Peyer's patch (tissue), 4 donors: ENCODE measurements around the gene USH2A. TPM values are rescaled to one million over a fixed set of nuclear protein-coding genes. Genes with fewer than 3 reads are reported as not detected.

ENCODE experiments used
- DNase-seq, 3 donors: peaks; one replicate each; pipeline ENCODE4 v3.0.0-alpha.2; 2017 to 2019
- H3K27ac ChIP-seq, 4 donors: fragments of 200-600 bp; sonication (generic); one replicate each; pipeline ENCODE4 v1.5.1; 2016 to 2019
- H3K27me3 ChIP-seq, 2 donors: fragments of 200-600 bp; sonication (generic); one replicate each; pipeline ENCODE4 v1.5.1; 2019
- H3K36me3 ChIP-seq, 3 donors: fragments of 200-600 bp; sonication (generic); one replicate each; pipeline ENCODE4 v1.5.1; 2016 to 2019
- H3K4me1 ChIP-seq, 4 donors: fragments of 200-600 bp; sonication (generic); one replicate each; pipeline ENCODE4 v1.5.1; 2016 to 2019
- H3K4me3 ChIP-seq, 4 donors: fragments of 200-600 bp; sonication (generic); 1 replicate in 3 of 4; 2 replicates in 1 of 4; pipeline ENCODE4 v1.5.1; 2016 to 2019; ENCODE audit warnings: mild to moderate bottlenecking in 1 of 4
- H3K9me3 ChIP-seq, 4 donors: fragments of 200-600 bp; sonication (generic); one replicate each; pipeline ENCODE4 v1.5.1; 2016 to 2019; ENCODE audit warnings: mild to moderate bottlenecking in 1 of 4
- POLR2A ChIP-seq, 2 donors: fragments of 450-650 bp; IDR thresholded peaks; one replicate each; pipeline ENCODE4 v1.5.1; 2017; ENCODE audit warnings: antibody characterized with exemption in 2 of 2, mild to moderate bottlenecking in 2 of 2, moderate library complexity in 2 of 2
- total RNA-seq, 4 donors: library from RNA; depleted of rRNA; stranded (reverse); fragments of >200 nt; gene quantifications; one replicate each; pipeline ENCODE4 v1.1.0, GENCODE V29; 2016
- TF ChIP-seq, protein P1 (sequence below), 6 experiments: fragments of 450-650 bp in 4 of 6; fragments of 200-600 bp in 2 of 6; sonication (generic) in 1 of 6; IDR thresholded peaks; one replicate each; pipeline ENCODE4 v1.5.1; 2017 to 2019; ENCODE audit warnings: antibody characterized with exemption in 6 of 6, mild to moderate bottlenecking in 3 of 6, moderate library complexity in 1 of 6

Gene USH2A
- total RNA-seq, 4 donors from 2014 or later = not detected

DNA sequence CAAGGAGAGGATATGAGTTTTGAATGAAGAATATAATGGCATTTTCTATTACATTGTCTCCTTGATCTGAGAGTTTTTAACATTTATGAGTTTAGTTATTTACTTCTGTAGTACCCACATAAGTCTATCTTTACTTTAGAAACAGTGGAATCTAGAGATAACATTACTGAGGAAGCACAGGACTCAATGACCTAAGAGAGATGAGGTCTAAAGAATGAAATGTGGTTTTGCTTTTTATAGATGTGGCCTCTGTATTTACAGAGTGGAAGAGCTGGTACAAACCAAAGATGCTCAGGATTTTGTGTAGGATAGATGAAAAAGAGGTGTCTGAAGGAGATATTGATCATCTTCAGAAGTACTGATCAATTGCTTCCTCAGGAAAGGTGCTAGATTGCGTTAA is 678.8 kb downstream of the USH2A start:
- Histone ChIP-seq H3K4me3 (no peak overlapping the region), H3K27ac (no peak overlapping the region), H3K36me3 (no peaks in the 10 kb centered on the region), H3K27me3 (no peaks in the 10 kb centered on the region), H3K4me1 (no peaks in the 10 kb centered on the region), H3K9me3 (no peaks in the 10 kb centered on the region)
- DNase-seq = no peak
- TF ChIP-seq, protein P1, sequence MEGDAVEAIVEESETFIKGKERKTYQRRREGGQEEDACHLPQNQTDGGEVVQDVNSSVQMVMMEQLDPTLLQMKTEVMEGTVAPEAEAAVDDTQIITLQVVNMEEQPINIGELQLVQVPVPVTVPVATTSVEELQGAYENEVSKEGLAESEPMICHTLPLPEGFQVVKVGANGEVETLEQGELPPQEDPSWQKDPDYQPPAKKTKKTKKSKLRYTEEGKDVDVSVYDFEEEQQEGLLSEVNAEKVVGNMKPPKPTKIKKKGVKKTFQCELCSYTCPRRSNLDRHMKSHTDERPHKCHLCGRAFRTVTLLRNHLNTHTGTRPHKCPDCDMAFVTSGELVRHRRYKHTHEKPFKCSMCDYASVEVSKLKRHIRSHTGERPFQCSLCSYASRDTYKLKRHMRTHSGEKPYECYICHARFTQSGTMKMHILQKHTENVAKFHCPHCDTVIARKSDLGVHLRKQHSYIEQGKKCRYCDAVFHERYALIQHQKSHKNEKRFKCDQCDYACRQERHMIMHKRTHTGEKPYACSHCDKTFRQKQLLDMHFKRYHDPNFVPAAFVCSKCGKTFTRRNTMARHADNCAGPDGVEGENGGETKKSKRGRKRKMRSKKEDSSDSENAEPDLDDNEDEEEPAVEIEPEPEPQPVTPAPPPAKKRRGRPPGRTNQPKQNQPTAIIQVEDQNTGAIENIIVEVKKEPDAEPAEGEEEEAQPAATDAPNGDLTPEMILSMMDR (IDR thresholded peaks at IDR 0.05) = no peak
- TF ChIP-seq POLR2A (IDR thresholded peaks at IDR 0.05) = no peak

DNA sequence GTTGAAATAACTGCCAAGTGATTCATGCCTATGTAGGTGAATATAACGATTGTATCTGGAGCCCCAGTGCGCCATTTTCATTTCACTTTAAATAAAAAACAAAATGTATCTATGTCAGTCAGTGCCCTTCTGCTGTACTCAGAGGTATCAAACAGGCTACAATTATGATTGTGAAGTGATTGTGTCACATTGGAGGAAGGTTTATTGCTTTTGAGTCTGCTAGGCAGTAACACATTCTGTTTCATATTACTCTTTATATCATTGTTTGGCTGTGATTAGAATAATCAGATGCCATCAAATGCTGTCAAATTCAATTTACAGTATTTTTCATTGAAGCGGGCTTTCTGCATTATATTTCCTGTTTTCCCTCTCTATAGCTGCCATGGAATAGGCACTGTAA is 684.2 kb downstream of the USH2A start:
- Histone ChIP-seq H3K27ac (no peak overlapping the region), H3K4me1 (no peaks in the 10 kb centered on the region), H3K4me3 (no peak overlapping the region), H3K27me3 (no peaks in the 10 kb centered on the region), H3K36me3 (no peaks in the 10 kb centered on the region), H3K9me3 (no peaks in the 10 kb centered on the region)
- DNase-seq = no peak
- TF ChIP-seq, protein P1 (IDR thresholded peaks at IDR 0.05) = no peak
- no peak for TF ChIP-seq POLR2A (IDR thresholded peaks at IDR 0.05)

DNA sequence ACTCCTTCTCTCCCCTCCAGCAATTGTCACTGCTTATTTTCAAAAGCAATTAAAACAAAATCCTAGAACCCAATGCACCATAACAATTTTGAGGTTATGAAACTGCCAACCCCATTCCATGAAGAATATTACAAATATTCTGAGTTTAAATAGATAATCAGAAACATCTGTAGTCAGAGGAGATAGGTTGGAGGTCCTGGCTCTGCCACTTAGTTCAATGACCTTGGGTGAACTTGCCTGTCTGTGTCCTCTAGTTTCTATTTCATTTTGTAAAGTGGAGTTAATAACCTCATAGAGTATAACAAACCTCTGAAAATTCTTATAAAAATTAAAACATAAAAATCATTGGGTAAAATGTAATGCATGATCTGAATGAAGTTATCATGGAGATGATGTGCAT is 691.5 kb downstream of the USH2A start:
- Histone ChIP-seq H3K9me3 (no peaks in the 10 kb centered on the region), H3K27me3 (no peaks in the 10 kb centered on the region), H3K4me3 (no peak overlapping the region), H3K4me1 (no peaks in the 10 kb centered on the region), H3K27ac (no peak overlapping the region), H3K36me3 (no peaks in the 10 kb centered on the region)
- TF ChIP-seq, protein P1 (IDR thresholded peaks at IDR 0.05) = no peak
- TF ChIP-seq POLR2A (IDR thresholded peaks at IDR 0.05) = no peak
- no peak for DNase-seq

DNA sequence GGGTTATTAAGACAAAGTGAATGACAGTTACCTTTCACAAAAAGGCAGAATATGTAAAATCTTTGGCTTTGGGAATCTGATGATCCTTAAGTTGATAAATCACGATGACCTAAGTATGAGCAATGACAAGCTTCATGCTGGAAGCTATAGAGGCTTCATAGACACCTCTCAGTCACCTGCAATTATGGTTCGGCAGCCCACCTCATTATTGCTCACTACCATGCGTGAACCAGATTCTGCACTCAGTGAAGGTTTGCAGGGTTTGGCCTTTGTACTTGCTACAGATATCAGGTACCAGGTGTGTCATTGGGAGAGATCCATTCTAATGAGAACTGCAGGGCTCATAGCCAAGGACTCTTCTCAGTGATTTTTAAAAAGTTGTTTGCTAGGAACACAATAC is 692.6 kb downstream of the USH2A start:
- TF ChIP-seq, protein P1 (IDR thresholded peaks at IDR 0.05) = no peak
- no peak for TF ChIP-seq POLR2A (IDR thresholded peaks at IDR 0.05)
- no peak for DNase-seq
- no peaks in the 10 kb centered on the region for H3K27me3 ChIP-seq

GRCh38 chr1:215728169-215728568 is 695.1 kb downstream of the USH2A start:
- no peak overlapping the region for H3K4me3 ChIP-seq
- no peaks in the 10 kb centered on the region for H3K9me3 ChIP-seq
- no peak overlapping the region for H3K27ac ChIP-seq
- DNase-seq = no peak
- no peaks in the 10 kb centered on the region for H3K36me3 ChIP-seq
- no peak for TF ChIP-seq POLR2A (IDR thresholded peaks at IDR 0.05)
- TF ChIP-seq, protein P1 (IDR thresholded peaks at IDR 0.05) = no peak
- no peaks in the 10 kb centered on the region for H3K4me1 ChIP-seq
- no peaks in the 10 kb centered on the region for H3K27me3 ChIP-seq

More for the DNA sequence above, 692.6 kb downstream of the USH2A start:
- no peaks in the 10 kb centered on the region for H3K36me3 ChIP-seq
- no peaks in the 10 kb centered on the region for H3K9me3 ChIP-seq
- H3K4me3 ChIP-seq = no peak overlapping the region
- H3K27ac ChIP-seq = no peak overlapping the region
- H3K4me1 ChIP-seq = no peaks in the 10 kb centered on the region

- Histone ChIP-seq H3K27ac (no peak overlapping the region), H3K4me1 (no peaks in the 10 kb centered on the region), H3K27me3 (no peaks in the 10 kb centered on the region), H3K36me3 (no peaks in the 10 kb centered on the region), H3K9me3 (no peaks in the 10 kb centered on the region), H3K4me3 (no peak overlapping the region)
- DNase-seq = no peak
- TF ChIP-seq, protein P1 (IDR thresholded peaks at IDR 0.05) = no peak
- TF ChIP-seq POLR2A (IDR thresholded peaks at IDR 0.05) = no peak
These were observed 703.1 kb downstream of the USH2A start for GRCh38 chr1:215720126-215720525.
